HepG2 (cell line): ENCODE data around the gene USP10. TPM values are rescaled to one million over a fixed set of nuclear protein-coding genes. Genes with fewer than 3 reads are reported as not detected.
A peak's percentile ranks its signal among the peaks of the same experiment; 100 is the strongest.

Experiments used
- CCAR2 ChIP-seq: fragments of 200-400 bp; formaldehyde crosslinking; optimal IDR thresholded peaks from 2 replicates; pipeline ENCODE3; 2018; ENCODE audit warnings: low read depth, mild to moderate bottlenecking, low read length, moderate library complexity
- MAX ChIP-seq: IDR thresholded peaks from 2 replicates; pipeline ENCODE4 v1.6.1; 2012; ENCODE audit warnings: inconsistent platforms
- MBNL3 ChIP-seq: fragments of 250-450 bp; sonication (Bioruptor Pico); conservative IDR thresholded peaks from 2 replicates; pipeline ENCODE4 v1.8.0; 2022; ENCODE audit warnings: mild to moderate bottlenecking, inconsistent platforms
- MIXL1 ChIP-seq: IDR thresholded peaks from 2 replicates; pipeline ENCODE4 v1.6.1; 2016
- NR3C1 ChIP-seq: sonication (generic); formaldehyde crosslinking; IDR thresholded peaks from 2 replicates; pipeline ENCODE4 v1.4.0; 2020; ENCODE audit warnings: missing genetic modification reagents
- RARG ChIP-seq: sonication (generic); formaldehyde crosslinking; IDR thresholded peaks from 2 replicates; pipeline ENCODE4 v1.4.0; 2020; ENCODE audit warnings: low read depth, mild to moderate bottlenecking, missing genetic modification reagents
- RFXAP ChIP-seq: sonication (generic); formaldehyde crosslinking; IDR thresholded peaks from 2 replicates; pipeline ENCODE4 v1.4.0; 2020; ENCODE audit warnings: missing genetic modification reagents, borderline replicate concordance
- SRF ChIP-seq: IDR thresholded peaks from 2 replicates; pipeline ENCODE4 v1.6.1; 2011; ENCODE audit warnings: mild to moderate bottlenecking, low read depth, low read length, moderate library complexity
- SRSF4 ChIP-seq: fragments of 200-400 bp; formaldehyde crosslinking; IDR thresholded peaks from one replicate; pipeline ENCODE4 v1.6.1; 2018; ENCODE audit warnings: mild to moderate bottlenecking, low read depth, low read length, moderate library complexity; ENCODE audit not compliant: poor library complexity, severe bottlenecking
- TEF ChIP-seq: sonication (generic); formaldehyde crosslinking; IDR thresholded peaks from 2 replicates; pipeline ENCODE4 v1.5.0; 2020; ENCODE audit warnings: missing genetic modification reagents
- ZBTB49 ChIP-seq: sonication (generic); formaldehyde crosslinking; IDR thresholded peaks from 2 replicates; pipeline ENCODE4 v1.4.0; 2020; ENCODE audit warnings: missing genetic modification reagents, borderline replicate concordance
- ZFP90 ChIP-seq: sonication (generic); formaldehyde crosslinking; IDR thresholded peaks from 2 replicates; pipeline ENCODE4 v1.8.0; 2022; ENCODE audit warnings: missing genetic modification reagents, mild to moderate bottlenecking, inconsistent platforms, borderline replicate concordance
- ZNF33B ChIP-seq: sonication (generic); formaldehyde crosslinking; IDR thresholded peaks from 2 replicates; pipeline ENCODE4 v1.5.1; 2020; ENCODE audit warnings: mild to moderate bottlenecking, missing genetic modification reagents
- ZNF496 ChIP-seq: sonication (generic); formaldehyde crosslinking; IDR thresholded peaks from 2 replicates; pipeline ENCODE4 v1.8.1; 2023; ENCODE audit warnings: mild to moderate bottlenecking, moderate library complexity, missing genetic modification reagents; ENCODE audit not compliant: insufficient replicate concordance
- ZNF543 ChIP-seq: sonication (generic); formaldehyde crosslinking; IDR thresholded peaks from 2 replicates; pipeline ENCODE4 v1.4.0; 2020; ENCODE audit warnings: mild to moderate bottlenecking, missing genetic modification reagents
- ZNF7 ChIP-seq: IDR thresholded peaks from 2 replicates; pipeline ENCODE4 v1.6.1; 2016; ENCODE audit warnings: missing biosample characterization, missing genetic modification reagents
- ZNF781 ChIP-seq: sonication (generic); formaldehyde crosslinking; IDR thresholded peaks from 2 replicates; pipeline ENCODE4 v1.5.1; 2020; ENCODE audit warnings: borderline replicate concordance, mild to moderate bottlenecking, missing genetic modification reagents; ENCODE audit errors: not compliant biosample characterization
- ZNF878 ChIP-seq: sonication (generic); formaldehyde crosslinking; IDR thresholded peaks from 2 replicates; pipeline ENCODE4 v1.8.1; 2023; ENCODE audit warnings: mild to moderate bottlenecking, missing genetic modification reagents, moderate library complexity
- polyA plus RNA-seq, 8 experiments: library from polyadenylated mRNA; depleted of rRNA in 3 of 8; stranded (reverse) in 7 of 8; unstranded in 1 of 8; fragments of >200 nt; fragmentation: Illumina TruSeq in 4 of 8; extraction: Trizol in 4 of 8; gene quantifications; 2 replicates each; pipeline versions ENCODE4 v1.2.1 to v1.2.3, GENCODE V29; 2011 to 2016; ENCODE audit warnings: low read depth in 4 of 8, missing spikeins in 1 of 8, mixed read lengths in 1 of 8; ENCODE audit not compliant: insufficient read depth in 1 of 8
- total RNA-seq, 5 experiments: library from RNA; depleted of rRNA; stranded (reverse); fragments of >200 nt; fragmentation: Illumina TruSeq; extraction: Trizol; gene quantifications; 2 replicates each; pipeline ENCODE4 v1.2.3, GENCODE V29; 2016; ENCODE audit warnings: low read depth in 1 of 5
- TF ChIP-seq, protein P1 (sequence below): sonication (generic); formaldehyde crosslinking; IDR thresholded peaks from 2 replicates; pipeline ENCODE4 v1.4.0; 2020; ENCODE audit warnings: missing genetic modification reagents
- TF ChIP-seq, protein P2 (sequence below): sonication (generic); formaldehyde crosslinking; IDR thresholded peaks from 2 replicates; pipeline ENCODE4 v1.4.0; 2020; ENCODE audit warnings: missing genetic modification reagents, borderline replicate concordance

USP10 gene
- total and polyA plus RNA-seq, 2 of the 13 experiments (the other 11 are each of a cell fraction or from before 2014, with no cell fraction given), result 79.1 to 122 TPM

DNA sequence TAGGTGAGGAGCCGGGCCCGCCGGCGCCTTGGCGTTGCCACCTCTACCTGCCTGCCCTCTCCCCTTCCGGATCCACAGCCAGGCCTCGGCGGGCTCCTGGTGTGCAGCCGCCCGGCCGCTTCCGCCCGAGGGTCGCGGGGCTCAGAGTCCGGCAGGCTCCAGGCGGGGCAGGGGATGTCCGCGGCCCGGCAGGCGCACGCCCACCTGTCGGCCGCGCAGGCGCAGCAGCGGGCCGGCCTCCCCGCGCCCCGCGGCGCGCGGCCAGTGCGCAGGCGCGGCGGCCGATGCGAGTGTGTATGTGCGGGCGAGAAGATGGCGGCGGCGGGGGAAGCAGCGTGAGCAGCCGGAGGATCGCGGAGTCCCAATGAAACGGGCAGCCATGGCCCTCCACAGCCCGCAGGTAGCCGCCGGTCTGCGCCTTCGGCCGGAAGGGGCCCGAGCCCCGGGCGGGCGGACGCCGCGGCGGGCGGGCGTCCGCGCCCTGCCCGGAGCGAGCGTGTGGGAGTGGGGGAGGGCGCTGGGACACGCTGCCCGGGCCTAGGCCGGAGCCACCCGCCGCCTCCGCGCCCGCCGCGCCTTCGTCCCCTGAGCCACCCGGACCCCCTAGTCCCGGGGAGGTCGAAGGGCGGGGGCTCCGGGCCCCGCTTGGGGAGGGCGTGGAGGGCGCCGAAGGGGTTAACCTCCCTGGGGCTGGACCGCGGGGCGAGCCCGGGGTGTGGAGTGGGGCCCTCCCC is at the start of gene USP10 (continued):
- TF ChIP-seq RFXAP (CRISPR knock-in tag) (peak; percentile 36; the same call in 1 of the 2 replicates), ZFP90 (CRISPR knock-in tag) (peak; percentile 84; the same call in 1 of the 2 replicates), MIXL1 (CRISPR knock-in tag) (peak; percentile 67; the same call in 1 of the 2 replicates), ZNF543 (CRISPR knock-in tag) (0 out of 2 replicates have a peak, but pooled peaks have one; percentile 62), TEF (no peak), ZNF7 (CRISPR knock-in tag) (no peak), SRF (no peak), ZNF878 (no peak), SRSF4 (no peak), CCAR2 (no peak), ZNF496 (no peak), ZBTB49 (CRISPR knock-in tag) (no peak), ZNF33B (CRISPR knock-in tag) (no peak), RARG (CRISPR knock-in tag) (no peak), ZNF781 (CRISPR knock-in tag) (no peak), NR3C1 (CRISPR knock-in tag) (no peak), MBNL3 (CRISPR knock-in tag) (no peak), MAX (peak; percentile 85)
- TF ChIP-seq, protein P1, sequence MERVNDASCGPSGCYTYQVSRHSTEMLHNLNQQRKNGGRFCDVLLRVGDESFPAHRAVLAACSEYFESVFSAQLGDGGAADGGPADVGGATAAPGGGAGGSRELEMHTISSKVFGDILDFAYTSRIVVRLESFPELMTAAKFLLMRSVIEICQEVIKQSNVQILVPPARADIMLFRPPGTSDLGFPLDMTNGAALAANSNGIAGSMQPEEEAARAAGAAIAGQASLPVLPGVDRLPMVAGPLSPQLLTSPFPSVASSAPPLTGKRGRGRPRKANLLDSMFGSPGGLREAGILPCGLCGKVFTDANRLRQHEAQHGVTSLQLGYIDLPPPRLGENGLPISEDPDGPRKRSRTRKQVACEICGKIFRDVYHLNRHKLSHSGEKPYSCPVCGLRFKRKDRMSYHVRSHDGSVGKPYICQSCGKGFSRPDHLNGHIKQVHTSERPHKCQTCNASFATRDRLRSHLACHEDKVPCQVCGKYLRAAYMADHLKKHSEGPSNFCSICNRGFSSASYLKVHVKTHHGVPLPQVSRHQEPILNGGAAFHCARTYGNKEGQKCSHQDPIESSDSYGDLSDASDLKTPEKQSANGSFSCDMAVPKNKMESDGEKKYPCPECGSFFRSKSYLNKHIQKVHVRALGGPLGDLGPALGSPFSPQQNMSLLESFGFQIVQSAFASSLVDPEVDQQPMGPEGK (CRISPR knock-in tag), result peak; percentile 78
- TF ChIP-seq, protein P2, sequence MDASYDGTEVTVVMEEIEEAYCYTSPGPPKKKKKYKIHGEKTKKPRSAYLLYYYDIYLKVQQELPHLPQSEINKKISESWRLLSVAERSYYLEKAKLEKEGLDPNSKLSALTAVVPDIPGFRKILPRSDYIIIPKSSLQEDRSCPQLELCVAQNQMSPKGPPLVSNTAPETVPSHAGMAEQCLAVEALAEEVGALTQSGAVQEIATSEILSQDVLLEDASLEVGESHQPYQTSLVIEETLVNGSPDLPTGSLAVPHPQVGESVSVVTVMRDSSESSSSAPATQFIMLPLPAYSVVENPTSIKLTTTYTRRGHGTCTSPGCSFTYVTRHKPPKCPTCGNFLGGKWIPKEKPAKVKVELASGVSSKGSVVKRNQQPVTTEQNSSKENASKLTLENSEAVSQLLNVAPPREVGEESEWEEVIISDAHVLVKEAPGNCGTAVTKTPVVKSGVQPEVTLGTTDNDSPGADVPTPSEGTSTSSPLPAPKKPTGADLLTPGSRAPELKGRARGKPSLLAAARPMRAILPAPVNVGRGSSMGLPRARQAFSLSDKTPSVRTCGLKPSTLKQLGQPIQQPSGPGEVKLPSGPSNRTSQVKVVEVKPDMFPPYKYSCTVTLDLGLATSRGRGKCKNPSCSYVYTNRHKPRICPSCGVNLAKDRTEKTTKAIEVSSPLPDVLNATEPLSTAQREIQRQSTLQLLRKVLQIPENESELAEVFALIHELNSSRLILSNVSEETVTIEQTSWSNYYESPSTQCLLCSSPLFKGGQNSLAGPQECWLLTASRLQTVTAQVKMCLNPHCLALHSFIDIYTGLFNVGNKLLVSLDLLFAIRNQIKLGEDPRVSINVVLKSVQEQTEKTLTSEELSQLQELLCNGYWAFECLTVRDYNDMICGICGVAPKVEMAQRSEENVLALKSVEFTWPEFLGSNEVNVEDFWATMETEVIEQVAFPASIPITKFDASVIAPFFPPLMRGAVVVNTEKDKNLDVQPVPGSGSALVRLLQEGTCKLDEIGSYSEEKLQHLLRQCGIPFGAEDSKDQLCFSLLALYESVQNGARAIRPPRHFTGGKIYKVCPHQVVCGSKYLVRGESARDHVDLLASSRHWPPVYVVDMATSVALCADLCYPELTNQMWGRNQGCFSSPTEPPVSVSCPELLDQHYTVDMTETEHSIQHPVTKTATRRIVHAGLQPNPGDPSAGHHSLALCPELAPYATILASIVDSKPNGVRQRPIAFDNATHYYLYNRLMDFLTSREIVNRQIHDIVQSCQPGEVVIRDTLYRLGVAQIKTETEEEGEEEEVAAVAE (CRISPR knock-in tag), result no peak; the same call in 1 of the 2 replicates
